GM19397 (cell line): ENCODE data around the gene QSOX2.

Experiments
- ATAC-seq: cut with Tn5 transposase; IDR thresholded peaks from one replicate; pipeline ENCODE4 v1.9.1; 2021; ENCODE audit warnings: mild to moderate bottlenecking, moderate library complexity; ENCODE audit not compliant: unreplicated experiment

QSOX2 gene

GRCh38 chr9:136223871-136224640 is 21.6 kb downstream of the QSOX2 start:
- ATAC-seq = no peak

- ATAC-seq = no peak
Measured at GRCh38 chr9:136222906-136223285, 22.7 kb downstream of the QSOX2 start.

- no peak for ATAC-seq
Measured at GRCh38 chr9:136222166-136222905, 23.3 kb downstream of the QSOX2 start.

GRCh38 chr9:136220017-136220729 is 25.4 kb downstream of the QSOX2 start:
- ATAC-seq = no peak

GRCh38 chr9:136219276-136219675 is 26.3 kb downstream of the QSOX2 start:
- no peak for ATAC-seq

- ATAC-seq = no peak
Measured at GRCh38 chr9:136218673-136219072, 26.9 kb downstream of the QSOX2 start.

- ATAC-seq = no peak
Measured at GRCh38 chr9:136218271-136218670, 27.3 kb downstream of the QSOX2 start.

- no peak for ATAC-seq
Measured at GRCh38 chr9:136216541-136217244, 28.9 kb downstream of the QSOX2 start.

GRCh38 chr9:136213733-136214132 is 31.9 kb downstream of the QSOX2 start:
- ATAC-seq = no peak

- no peak for ATAC-seq
Measured at GRCh38 chr9:136212345-136212950, 33.2 kb downstream of the QSOX2 start.

- ATAC-seq = no peak
Measured at GRCh38 chr9:136211441-136212344, 33.9 kb downstream of the QSOX2 start.

- ATAC-seq = no peak
Measured at GRCh38 chr9:136211006-136211405, 34.6 kb downstream of the QSOX2 start.

- ATAC-seq = no peak
Measured at GRCh38 chr9:136210276-136210675, 35.3 kb downstream of the QSOX2 start.

GRCh38 chr9:136209786-136210185 is 35.8 kb downstream of the QSOX2 start:
- ATAC-seq = no peak

- no peak for ATAC-seq
Measured at GRCh38 chr9:136209232-136209631, 36.4 kb downstream of the QSOX2 start.

GRCh38 chr9:136208675-136209074 is 36.9 kb downstream of the QSOX2 start:
- ATAC-seq = no peak

GRCh38 chr9:136207616-136208015 is 38.0 kb downstream of the QSOX2 start:
- ATAC-seq = no peak

GRCh38 chr9:136206602-136207275 is 38.9 kb downstream of the QSOX2 start:
- ATAC-seq = no peak

GRCh38 chr9:136205707-136205992 is 40.0 kb downstream of the QSOX2 start:
- no peak for ATAC-seq
